RWPE1 (cell line): ENCODE measurements around the gene FOLR3.

Experiments
- CTCF ChIA-PET: fragments of 350-600 bp; sonication (Branson Sonifier 250); formaldehyde crosslinking; extraction: SDS; loops from one replicate; lab custom pipeline; 2021; lab: Yijun Ruan, JAX
- POLR2A ChIA-PET: fragments of 400-600 bp; formaldehyde crosslinking; extraction: SDS; loops from one replicate; lab custom pipeline; 2020; ENCODE audit warnings: antibody characterized with exemption; ENCODE audit not compliant: low non-redundant PET; lab: Yijun Ruan, JAX
- DNase-seq: peaks from one replicate; pipeline ENCODE4 v3.0.0; 2012; ENCODE audit warnings: low spot score
- H3K27ac ChIP-seq: fragments of 450-650 bp; 2 replicates; pipeline ENCODE4 v1.5.1; 2017
- CTCF ChIP-seq: fragments of 450-650 bp; conservative IDR thresholded peaks from 2 replicates; pipeline ENCODE4 v1.5.1; 2017; ENCODE audit warnings: low read depth, mild to moderate bottlenecking

Gene FOLR3

GRCh38 chr11:72112143-72112977 lies 23.2 kb upstream of the FOLR3 start, which contains the start of gene ANAPC15:
Gene ANAPC15, minus strand, starts transcription at chr11:72112695. Its CDS starts 1,419 bp downstream, at chr11:72111276.
- POLR2A ChIA-PET, result interaction anchor here (0.8 to 1.6 kb wide), 4 partner anchors 13 to 87 kb away, joined by 3 to 7 read pairs (median 4); no protein-coding TSS in a partner anchor
- CTCF ChIA-PET, result interaction anchor here (0.5 to 1.2 kb wide), 4 partner anchors 72 to 332 kb away, joined by 3 read pairs; no protein-coding TSS in a partner anchor
- H3K27ac ChIP-seq, result peak within 1 kb of the TSS; percentile 97
- peak; percentile 92 for DNase-seq
- TF ChIP-seq CTCF, result no peak

GRCh38 chr11:72112978-72113808 lies 22.3 kb upstream of the FOLR3 start:
- ChIA-PET POLR2A (interaction anchor here (0.6 to 1.6 kb wide), 4 partner anchors 14 to 36 kb away, joined by 3 to 5 read pairs (median 3); no protein-coding TSS in a partner anchor), CTCF (interaction anchor here (0.5 to 1.2 kb wide), 4 partner anchors 71 to 331 kb away, joined by 3 read pairs; no protein-coding TSS in a partner anchor)
- peak overlapping the region; percentile 97 for H3K27ac ChIP-seq
- TF ChIP-seq CTCF, result no peak
- peak; percentile 27 for DNase-seq

GRCh38 chr11:72114570-72114969 lies 21.0 kb upstream of the FOLR3 start:
- POLR2A ChIA-PET, result no interaction called here
- TF ChIP-seq CTCF, result no peak

GRCh38 chr11:72116019-72116755 lies 19.3 kb upstream of the FOLR3 start:
- ChIA-PET CTCF (no interaction called here), POLR2A (no interaction called here)
- no peak for DNase-seq
- no peak overlapping the region for H3K27ac ChIP-seq
- TF ChIP-seq CTCF, result no peak

More at GRCh38 chr11:72114570-72114969, 21.0 kb upstream of the FOLR3 start:
- no peak overlapping the region for H3K27ac ChIP-seq
- CTCF ChIA-PET, result no interaction called here
- DNase-seq, result no peak

GRCh38 chr11:72119198-72119597 lies 16.3 kb upstream of the FOLR3 start:
- H3K27ac ChIP-seq, result no peak overlapping the region
- no peak for DNase-seq
- ChIA-PET POLR2A (no interaction called here), CTCF (interaction anchor here (0.7 kb wide), 1 partner anchor 1257 kb away, joined by 5 read pairs; no protein-coding TSS in a partner anchor)
- TF ChIP-seq CTCF, result no peak
